Muscle of back (tissue), 11 donors: ENCODE data around the gene ATP6V1F. TPM values are rescaled to one million over a fixed set of nuclear protein-coding genes. Genes with fewer than 3 reads are reported as not detected.

Source experiments
- DNase-seq, 3 donors: peaks; one replicate each; pipeline versions ENCODE4 v3.0.0 to v3.0.0-alpha.2; 2013
- polyA plus RNA-seq, 10 donors: library from polyadenylated mRNA; unstranded; fragments of 120-200 nt; gene quantifications; one replicate each; pipeline ENCODE4 v1.2.1, GENCODE V29; 2013; ENCODE audit not compliant: insufficient read length in 10 of 10

ATP6V1F gene
- polyA plus RNA-seq, 10 donors = 89.2 to 144 (median 112) TPM

DNA sequence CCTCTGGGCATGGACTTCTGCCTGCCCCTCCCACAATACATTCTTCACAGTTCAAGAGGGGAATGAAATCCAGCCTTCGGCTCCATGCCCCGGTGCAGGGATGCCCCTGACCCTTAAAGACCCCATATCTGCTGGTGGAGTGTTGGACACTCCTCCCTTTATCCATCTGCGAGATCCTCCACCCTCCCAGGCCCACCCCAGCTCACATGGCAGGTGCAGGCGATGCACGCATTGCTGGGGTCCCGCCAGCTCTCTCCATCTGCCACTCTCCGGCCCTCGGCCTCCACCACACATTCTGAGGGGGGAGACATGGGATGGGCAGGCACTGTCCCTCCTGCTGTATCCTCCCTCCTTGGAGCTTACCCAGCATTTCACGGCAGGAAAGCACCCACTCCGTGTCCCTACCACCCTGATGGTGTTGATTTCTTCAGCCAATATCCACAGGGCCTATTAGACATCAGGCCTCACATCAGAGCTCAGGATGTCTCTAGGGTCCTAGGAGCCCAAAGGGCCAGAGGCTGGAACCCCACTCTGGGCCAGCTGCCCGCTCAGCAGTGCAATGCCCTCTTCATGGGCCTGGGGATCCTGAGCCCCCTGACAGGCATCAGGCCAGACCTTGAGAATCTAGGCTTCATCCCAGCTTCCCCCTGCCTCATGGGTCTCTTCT lies 18.3 kb downstream of the ATP6V1F start:
- no peak for DNase-seq

DNA sequence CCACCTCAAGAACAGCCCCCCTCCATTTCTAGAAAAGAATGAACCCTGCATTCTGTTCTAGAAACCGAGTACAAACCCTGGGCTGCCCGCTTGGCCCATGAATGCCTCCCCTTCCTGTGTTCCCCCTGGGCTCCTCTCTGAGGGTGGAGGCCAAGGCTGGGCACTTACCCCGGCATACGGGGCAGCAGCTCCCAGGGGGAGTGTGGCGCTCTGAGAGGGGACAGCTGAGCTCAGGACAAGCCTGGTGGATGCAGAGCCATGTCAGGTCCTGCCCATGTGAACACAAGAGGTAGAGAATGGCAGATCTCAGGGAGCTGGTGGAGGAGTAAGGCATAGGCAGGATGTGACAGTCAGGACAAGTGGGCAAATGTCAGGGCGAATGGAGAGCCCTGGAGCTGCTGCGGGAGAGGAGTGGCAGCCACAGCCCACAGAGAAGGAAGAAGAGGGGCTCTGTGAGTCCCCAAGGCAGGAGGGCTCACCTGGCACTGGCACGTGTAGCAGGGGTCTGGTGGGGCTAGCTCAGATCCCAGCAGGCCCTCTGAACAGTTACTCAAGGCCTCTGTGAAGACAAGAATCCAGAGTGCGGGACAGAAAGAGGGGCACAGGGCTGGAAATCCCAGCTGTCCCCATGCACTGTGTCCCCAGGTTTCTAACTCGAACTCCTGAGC lies 18.9 kb downstream of the ATP6V1F start:
- DNase-seq = no peak

DNA sequence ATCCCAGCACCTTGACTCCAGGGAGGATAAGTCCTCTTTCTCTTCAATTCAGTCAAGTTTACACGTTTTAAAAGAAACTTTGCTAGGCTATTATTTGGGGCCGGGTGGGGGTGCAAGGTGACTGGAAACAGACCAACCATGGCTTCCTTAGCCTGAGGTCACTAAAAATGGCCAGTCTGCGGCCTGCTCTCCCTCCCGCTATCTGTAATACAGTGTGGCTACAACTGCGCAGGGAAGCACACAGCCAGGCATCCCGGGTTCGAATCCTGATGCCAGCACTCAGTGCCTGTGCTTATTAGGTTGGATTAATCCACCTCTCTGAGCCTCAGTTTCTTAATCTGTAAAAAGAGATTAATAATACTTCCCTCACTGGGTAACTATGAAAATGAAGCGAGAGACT lies 19.5 kb downstream of the ATP6V1F start:
- no peak for DNase-seq

DNA sequence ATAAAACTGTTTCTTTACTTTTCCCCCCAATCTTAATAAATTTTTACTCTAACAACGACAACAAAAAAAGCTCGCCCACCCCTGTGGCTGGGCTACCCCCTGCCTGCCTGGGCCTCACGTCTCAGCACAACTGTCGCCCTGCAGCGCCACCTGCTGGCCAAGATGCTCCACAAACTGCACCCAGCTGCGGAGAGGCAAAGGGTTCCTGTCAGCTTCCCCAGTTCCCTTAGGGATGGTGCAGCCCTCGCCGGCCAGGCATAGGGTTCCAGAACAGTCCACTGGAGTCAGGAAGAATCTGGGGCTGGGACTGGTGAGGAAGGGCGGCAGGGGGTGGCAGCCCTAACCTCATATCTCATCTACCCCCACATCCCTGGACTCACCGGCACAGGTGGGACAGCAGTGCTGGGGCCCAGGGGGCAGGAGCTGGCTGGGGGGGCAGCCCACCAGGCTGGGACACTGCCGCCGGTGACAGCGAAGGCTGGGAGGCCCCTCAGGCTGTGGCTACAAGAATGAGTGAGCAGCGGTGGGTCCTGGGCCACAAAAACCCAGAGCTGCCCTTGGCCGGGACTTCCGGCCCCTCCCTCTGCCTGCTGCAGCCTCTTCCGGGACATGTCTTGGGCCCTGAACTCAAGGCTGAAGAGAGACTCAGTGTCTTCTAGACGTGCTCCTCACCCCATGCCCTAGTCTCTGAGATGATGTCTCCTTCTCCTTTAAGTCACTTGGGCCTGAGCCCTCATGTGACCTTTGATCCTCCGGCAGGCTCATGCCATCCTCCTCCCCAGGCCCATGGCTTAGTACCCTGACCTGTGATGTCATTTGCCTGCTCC lies 21.2 kb downstream of the ATP6V1F start:
- DNase-seq = peak in 2 of 3 donors; percentile 76 to 84

DNA sequence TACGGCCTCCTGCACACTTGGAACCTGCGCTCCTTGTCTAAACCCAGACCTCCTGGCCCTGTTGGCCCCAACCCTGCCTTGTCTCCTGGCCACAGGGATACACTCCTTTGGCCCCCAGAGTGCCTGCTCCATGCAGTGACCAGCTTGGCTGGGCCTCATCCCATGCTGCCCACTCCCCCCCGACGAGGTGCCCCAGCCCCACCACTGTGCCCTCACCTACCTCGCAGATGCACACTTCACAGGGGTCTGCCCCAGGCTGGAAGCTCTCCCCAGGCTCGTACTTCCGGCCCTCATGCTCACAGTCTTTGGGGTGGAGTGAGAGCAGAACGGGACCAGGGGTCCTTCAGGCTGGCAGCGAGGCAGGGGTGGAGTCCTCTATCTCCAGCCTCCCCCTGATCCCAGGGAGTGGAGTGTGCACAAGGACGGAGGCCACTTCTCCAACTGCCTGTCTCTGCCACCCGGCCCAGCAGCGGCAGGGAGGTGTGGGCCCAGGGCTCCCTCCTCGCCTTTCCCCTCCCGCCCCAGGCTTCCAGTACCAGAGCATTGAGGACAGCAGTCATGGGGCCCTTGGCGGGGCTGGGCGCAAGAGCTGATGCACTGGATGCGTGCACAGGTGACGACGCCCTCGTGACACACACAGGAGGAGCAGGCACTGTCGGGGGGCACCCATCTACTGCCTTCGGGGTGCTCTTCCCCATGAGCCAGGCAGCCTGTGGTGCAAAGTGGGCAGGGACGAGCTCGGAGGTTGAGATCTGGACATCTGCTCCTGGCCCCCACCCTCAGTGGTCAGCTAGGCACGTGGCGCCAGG lies 22.1 kb downstream of the ATP6V1F start:
- no peak for DNase-seq

DNA sequence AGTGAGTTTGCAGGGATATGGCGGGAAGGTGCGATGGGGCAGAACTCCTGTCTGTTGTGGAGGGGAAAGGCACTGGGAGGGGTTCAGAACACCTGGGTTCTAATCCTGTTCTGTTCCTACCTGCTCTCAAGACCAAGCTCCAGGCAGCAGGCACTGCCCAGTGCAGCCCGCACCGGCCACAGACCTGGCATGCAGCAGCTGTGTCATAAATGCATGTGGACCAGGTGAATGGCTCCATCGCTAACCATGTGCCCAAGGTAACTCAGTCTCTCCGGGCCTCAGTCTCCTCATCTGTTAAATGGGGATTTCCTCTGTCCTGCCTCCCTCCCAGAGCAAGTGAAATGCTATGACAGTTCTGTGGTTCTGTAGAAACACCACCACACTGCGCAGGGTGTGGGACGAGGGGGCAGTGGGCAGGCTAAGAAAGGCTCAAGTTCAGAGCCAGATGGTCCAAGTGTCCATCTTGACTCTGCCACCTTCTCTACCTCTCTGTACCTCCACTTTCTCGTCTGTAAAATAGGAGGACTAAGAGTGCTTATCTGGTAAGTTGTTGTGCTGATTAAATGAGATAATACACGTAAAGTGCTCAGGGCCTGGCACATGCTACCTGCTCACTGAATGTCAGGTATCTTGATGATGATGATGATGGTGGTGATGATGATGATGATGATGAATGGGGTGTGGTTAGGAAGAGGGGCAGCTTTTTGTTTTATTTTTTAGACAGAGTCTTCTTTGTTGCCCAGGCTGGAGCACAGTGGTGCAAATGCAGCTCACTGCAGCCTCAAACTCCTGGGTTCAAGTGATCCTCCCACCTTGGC lies 22.9 kb downstream of the ATP6V1F start:
- no peak for DNase-seq

DNA sequence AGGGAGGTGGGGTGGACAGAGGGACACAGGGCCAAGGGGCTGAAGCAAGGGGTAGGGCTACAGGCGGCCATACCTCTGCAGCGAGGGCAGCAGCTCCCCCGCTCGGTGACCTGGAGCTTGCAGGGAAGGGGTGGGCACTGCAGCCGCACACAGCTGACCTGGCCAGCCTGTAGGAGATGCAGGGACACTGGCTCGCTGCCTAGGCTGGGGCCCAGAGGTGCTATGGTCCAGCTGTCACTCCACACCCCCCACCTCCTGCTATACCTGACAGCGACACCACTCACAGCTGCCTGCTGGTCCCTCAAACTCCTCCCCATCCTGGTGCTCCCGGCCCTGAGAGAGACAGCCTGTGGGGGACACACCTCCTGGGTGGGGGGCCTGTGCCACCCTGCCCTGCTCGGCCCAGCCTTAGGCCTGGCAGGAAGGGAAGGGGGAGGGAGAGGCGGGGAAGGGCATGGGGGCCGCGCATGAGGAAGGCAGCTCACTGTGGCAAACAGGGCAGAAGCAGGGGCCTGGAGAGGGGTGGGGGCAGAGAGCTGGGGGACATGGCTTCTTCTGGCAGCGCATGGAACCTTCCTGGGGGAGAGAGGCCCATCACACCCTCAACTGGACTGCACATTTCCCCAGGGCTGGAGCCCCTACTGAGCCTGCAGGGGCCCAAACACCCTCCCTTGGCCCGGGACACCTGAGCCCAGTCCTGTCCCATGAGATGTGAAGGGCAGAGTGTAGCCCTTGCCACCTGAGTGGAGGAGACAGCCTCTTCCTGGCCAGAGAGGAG lies 23.9 kb downstream of the ATP6V1F start:
- DNase-seq = no peak

DNA sequence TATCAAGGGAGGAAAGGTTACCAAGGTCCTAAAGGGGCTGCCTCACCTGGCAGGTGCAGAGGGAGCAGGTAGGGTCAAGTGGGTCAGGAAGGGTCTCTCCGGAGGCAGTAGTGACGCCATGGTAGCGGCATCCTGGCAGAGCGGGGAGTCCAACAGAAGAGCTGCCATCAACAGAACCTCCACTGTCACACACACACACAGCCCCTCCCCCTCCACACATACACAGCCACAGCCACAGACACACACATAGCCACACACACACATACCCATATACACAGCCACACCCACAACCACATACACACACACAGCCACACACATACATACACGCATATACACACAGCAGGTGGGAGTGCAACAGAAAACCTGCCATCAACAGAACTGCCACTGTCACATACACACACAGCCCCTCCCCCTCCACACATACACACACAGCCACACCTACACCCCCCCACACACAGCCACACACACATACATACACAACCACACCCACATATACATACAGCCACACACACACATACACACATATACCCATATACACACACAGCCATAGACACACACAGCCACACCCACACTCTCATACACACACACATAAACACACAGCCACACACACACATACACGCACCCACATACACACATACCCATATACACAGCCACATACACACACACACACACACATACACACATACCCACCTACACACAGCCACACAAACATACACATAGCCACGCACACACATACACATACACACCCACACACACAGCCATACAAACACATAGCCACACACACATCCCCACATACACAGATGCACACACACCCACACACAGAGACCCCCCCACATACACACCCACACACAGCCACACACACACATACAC lies 24.7 kb downstream of the ATP6V1F start:
- no peak for DNase-seq

DNA sequence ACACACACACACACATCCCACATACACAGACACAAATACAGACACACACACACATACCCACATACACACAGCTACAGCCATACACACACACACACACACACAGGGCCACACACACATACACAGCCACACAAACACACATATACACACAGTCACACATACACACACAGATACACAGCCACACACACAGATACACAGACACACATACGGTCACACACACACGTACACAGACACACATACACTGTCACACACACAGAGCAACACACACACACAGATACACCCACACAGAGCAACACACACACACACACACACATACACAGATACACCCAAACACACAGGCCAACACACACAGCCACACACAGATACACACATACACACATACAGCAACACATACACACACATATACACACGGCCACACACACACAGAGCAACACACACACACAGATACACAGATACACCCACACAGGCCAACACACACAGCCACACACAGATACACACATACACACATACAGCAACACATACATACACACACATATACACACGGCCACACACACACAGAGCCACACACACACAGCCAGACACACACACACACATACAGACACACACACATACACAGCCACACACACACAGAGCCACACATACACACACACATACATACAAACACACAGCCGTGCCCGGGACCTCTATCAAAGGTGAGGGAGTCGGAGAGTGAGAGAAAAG lies 25.5 kb downstream of the ATP6V1F start:
- DNase-seq = no peak

DNA sequence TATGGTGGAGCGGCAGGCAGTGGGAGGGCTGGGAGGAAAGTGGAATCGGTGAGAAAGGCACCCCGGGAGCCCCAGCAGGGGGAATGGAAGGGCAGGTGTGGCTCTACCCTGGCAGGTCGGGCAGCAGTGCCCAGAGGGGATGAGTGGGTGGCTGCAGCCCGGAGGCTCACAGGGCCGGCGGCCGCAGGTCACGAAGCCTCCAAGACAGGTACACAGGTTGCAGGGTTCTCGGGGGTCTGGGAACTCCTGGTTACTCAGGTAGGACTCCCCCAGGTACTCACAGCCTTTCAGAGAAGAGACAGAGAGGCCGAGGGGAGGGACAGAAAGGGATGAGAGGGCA lies 26.1 kb downstream of the ATP6V1F start:
- no peak for DNase-seq

DNA sequence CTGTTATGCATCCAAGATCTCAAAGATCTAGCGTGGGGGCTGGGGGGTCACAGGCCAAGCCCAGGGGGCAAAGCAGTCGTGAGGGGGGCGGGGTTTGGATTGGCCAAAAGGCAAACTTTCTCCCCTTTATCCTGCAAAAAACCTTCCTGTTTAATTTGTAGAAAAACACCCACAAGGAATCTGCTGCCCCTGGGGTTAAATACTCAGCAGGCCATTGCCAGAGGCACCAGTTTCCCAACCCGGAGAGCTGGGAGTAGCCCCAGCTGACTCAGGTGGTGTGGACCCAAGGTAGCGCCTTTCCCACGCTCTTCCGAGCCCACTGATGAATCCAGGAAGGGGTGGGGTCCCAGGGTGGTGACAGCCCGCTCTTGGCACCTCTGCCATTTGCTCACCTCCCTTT lies 26.5 kb downstream of the ATP6V1F start:
- no peak for DNase-seq

DNA sequence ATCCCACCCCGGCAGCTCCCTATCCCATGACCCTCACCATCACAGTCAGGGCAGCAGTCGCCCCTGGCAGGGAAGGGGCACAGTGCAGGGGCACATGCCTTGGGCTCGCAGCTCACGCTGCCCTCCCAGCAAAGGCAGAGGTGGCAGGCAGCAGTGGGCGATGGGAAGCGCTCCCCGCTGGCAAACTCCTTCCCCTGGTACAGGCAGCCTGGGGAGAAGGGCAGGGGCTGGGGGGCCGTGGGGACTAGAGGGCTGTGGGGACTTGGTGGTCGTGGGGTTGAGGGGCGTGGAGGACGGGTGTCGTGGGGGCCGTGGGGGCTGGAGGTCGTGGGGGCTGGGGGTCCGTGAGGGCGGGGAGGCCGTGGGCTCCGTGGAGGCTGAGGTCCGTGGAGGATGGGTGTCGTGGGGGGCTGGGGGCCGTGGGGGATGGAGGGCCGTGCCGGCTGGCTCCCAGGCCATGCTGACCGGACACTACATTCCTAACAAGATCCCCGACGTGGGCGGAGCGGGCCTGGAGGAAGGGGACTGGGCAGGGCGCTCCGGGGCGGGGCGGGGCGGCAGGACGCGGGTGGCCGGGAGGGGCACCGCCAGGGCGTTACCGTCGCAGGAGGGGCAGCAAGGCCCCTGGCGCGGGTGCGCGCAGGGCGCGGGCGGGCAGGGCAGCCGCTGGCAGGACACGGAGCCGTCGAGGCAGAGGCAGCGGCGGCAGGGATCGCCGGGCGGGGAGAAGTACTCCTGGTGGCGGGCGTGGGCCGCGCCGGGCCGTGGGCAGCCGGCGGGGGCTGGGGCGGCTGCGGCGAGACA lies 27.9 kb downstream of the ATP6V1F start:
- DNase-seq = no peak

DNA sequence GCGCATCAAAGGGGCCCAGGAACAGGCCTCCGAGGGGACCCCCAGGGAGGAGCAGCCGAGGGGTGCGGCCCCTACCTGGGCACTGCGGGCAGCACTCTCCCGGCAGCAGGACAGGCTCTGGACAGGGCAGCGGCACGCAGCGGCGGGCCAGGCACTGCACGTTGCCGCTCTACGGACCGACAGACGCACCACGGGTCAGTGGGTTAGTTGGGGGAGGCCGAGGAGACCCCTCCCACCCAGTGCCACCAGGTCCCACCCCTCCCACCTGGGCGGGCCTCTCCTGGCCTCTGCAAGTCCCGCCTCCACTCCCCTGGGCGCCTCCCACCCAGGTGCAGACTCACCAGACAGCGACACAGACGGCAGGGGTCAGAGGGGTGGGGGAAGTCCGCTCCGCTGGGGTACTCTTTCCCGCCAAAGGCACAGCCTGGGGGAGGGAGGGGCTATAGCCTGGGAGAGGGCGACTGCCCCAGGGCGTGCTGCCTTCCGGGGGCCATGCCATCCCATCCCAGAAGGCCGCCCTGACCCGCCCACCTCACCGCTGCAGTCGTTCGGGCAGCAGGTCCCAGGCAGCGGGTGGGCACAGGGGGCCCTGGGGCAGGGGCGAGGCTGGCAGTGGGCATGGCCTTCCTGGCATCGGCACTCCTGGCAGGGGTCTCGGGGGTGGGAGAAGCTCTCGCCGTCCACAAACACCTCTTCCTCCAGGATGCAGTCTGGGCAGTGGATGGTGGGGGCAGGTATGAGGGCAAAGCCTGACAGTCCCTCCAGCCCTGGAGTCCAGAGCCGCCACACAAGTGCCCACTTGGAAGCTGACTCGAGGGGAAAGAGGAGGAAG lies 28.7 kb downstream of the ATP6V1F start:
- no peak for DNase-seq

DNA sequence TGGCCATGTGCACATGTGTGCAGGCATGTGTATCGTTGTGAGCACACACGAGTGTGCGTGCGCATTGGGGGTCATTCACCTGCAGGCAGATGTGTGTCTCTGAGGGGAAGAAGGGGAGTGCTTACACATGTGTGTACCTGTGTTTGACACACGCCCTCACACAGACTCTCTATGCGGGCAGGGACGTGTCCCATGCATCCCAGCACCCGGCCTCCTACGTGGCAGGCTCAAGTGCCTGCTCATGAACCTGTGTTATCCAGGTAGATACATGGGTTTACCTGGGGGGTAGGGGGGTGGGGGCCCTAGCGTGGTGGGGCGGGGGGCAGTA lies 29.2 kb downstream of the ATP6V1F start:
- no peak for DNase-seq

DNA sequence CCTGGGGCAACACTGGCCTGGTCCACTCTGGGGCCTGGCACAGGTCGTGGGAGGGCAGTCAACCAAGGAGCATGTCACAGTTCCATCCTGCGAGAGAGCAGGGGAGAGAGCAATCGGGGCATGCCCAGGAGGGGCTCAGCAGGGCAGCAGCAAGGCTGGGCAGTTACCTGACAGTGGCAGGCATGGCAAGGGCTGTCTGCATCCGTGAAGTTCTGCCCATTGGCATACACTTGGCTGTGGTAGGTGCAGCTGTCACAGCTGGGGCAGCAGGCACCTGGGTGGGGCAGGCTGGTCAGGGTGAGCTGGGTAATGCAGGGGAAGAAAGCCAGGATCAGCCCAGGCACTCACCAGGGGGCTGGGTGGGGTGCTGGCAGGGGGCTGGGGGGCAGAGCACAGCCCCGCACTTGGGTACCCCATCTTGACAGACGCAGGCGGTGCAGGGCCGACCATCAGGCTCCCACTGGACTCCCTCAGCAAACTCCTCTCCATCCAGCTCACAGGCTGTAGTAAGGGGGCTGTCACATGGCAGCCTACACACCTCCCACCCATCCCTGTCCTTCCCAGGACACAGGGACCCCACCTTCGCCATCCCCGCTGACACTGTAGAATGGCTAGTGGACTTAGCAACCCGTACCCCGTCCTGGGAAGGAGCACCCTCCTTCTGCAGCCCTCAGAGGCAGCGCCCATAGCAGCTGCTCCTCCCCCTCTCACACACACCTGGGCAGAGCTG lies 30.0 kb downstream of the ATP6V1F start:
- DNase-seq = no peak
